Sigmoid colon (tissue), 4 donors: ENCODE measurements around the gene ZNF280B.

Experiments used
- EP300 ChIP-seq, 4 donors: sonication (generic); formaldehyde crosslinking; IDR thresholded peaks; one replicate each; pipeline ENCODE4 v1.6.1; 2017; ENCODE audit warnings: antibody characterized with exemption in 4 of 4
- POLR2AphosphoS5 ChIP-seq, 4 donors: sonication (generic); formaldehyde crosslinking; IDR thresholded peaks; one replicate each; pipeline ENCODE4 v1.6.1; 2017; ENCODE audit warnings: antibody characterized with exemption in 4 of 4

DNA sequence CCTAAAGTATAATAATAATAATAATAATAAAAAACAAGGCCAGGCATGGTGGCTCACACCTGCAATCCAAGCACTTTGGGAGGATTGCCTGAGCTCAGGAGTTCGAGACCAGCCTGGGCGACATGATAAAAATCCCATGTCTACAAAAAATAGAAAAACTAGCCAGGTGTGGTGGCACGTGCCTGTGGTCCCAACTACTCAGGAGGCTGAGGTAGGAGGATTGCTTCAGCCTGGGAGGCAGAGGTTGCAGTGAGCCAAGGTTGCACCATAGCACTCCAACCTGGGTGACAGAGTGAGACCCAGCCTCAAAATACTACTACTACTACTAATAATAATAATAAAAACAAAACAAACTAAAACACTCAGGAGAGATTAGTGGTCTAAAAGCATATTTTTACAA lies 27.1 kb upstream of the ZNF280B start:
- no peak for TF ChIP-seq EP300 (IDR thresholded peaks at IDR 0.05)
- TF ChIP-seq POLR2AphosphoS5 (IDR thresholded peaks at IDR 0.05): no peak
